IMR-90 (cell line): ENCODE measurements around the gene MRPS7. TPM values are rescaled to one million over a fixed set of nuclear protein-coding genes. Genes with fewer than 3 reads are reported as not detected.

Source experiments
- ATAC-seq: fragments of 200-7000 bp; cut with Tn5 transposase; 2 replicates; pipeline ENCODE4 v1.9.1; 2020; ENCODE audit warnings: low read depth, mild to moderate bottlenecking, moderate library complexity
- BruUV-seq: library from RNA; stranded (reverse); fragments of 400-500 nt; replicated peaks from 2 replicates; lab custom pipeline; 2021; lab: Mats Ljungman, UMichigan
- CTCF ChIA-PET: fragments of 300-600 bp; formaldehyde crosslinking; extraction: SDS; loops from one replicate; lab custom pipeline; 2021; ENCODE audit warnings: antibody characterized with exemption; lab: Yijun Ruan, JAX
- POLR2A ChIA-PET: fragments of 300-600 bp; sonication (Branson Sonifier 250); formaldehyde crosslinking; loops from one replicate; lab custom pipeline; 2022; ENCODE audit warnings: antibody characterized with exemption; ENCODE audit not compliant: unreplicated experiment; lab: Charles Lee
- DNase-seq: peaks from one replicate; pipeline ENCODE4 v3.0.0; 2013
- H2AFZ ChIP-seq: replicated peaks from 2 replicates; pipeline ENCODE3; 2013; ENCODE audit warnings: low read length, mild to moderate bottlenecking; ENCODE audit not compliant: poor library complexity
- H2AK5ac ChIP-seq: 2 replicates; pipeline ENCODE4 v1.6.1; 2013; ENCODE audit warnings: low read depth, low read length, inconsistent platforms
- H2AK9ac ChIP-seq: replicated peaks from 2 replicates; pipeline ENCODE3; 2013; ENCODE audit warnings: mild to moderate bottlenecking, low read depth, low read length, moderate library complexity; ENCODE audit not compliant: poor library complexity
- H2BK120ac ChIP-seq: 2 replicates; pipeline ENCODE4 v1.6.1; 2013; ENCODE audit warnings: low read depth, low read length, inconsistent platforms
- H2BK15ac ChIP-seq: 3 replicates; pipeline ENCODE4 v1.6.1; 2013; ENCODE audit warnings: low read depth, low read length, inconsistent platforms
- H2BK20ac ChIP-seq: 2 replicates; pipeline ENCODE4 v1.6.1; 2013; ENCODE audit warnings: low read depth, mild to moderate bottlenecking, inconsistent platforms, low read length, moderate library complexity
- H2BK5ac ChIP-seq: 2 replicates; pipeline ENCODE4 v1.6.1; 2013; ENCODE audit warnings: mild to moderate bottlenecking, low read depth, low read length, inconsistent platforms; ENCODE audit not compliant: poor library complexity, severe bottlenecking
- H3K14ac ChIP-seq: replicated peaks from 2 replicates; pipeline ENCODE4 v1.6.1; 2013; ENCODE audit warnings: low read depth, low read length, inconsistent platforms
- H3K18ac ChIP-seq: 2 replicates; pipeline ENCODE4 v1.6.1; 2013; ENCODE audit warnings: low read depth, low read length, control low read depth
- H3K23ac ChIP-seq: 2 replicates; pipeline ENCODE4 v1.6.1; 2013; ENCODE audit warnings: low read depth, low read length, inconsistent platforms
- H3K27ac ChIP-seq: 2 replicates; pipeline ENCODE4 v1.5.1; 2013; ENCODE audit warnings: mild to moderate bottlenecking, control low read depth, low read length; ENCODE audit not compliant: insufficient read depth
- H3K27me3 ChIP-seq: 2 replicates; pipeline ENCODE4 v1.6.1; 2013; ENCODE audit warnings: low read length; ENCODE audit not compliant: control insufficient read depth, insufficient read depth
- H3K36me3 ChIP-seq: 2 replicates; pipeline ENCODE4 v1.6.1; 2013; ENCODE audit warnings: low read length, mixed read lengths; ENCODE audit not compliant: control insufficient read depth, insufficient read depth
- H3K4ac ChIP-seq: 2 replicates; pipeline ENCODE4 v1.6.1; 2013; ENCODE audit warnings: low read depth, low read length, inconsistent platforms
- H3K4me1 ChIP-seq: 2 replicates; pipeline ENCODE4 v1.6.1; 2013; ENCODE audit warnings: low read length, mixed read lengths; ENCODE audit not compliant: control insufficient read depth, insufficient read depth
- H3K4me2 ChIP-seq: 2 replicates; pipeline ENCODE4 v1.6.1; 2013; ENCODE audit warnings: low read depth, mild to moderate bottlenecking, control low read depth, low read length, moderate library complexity
- H3K4me3 ChIP-seq: 2 replicates; pipeline ENCODE4 v1.5.1; 2013; ENCODE audit warnings: low read depth, mild to moderate bottlenecking, control low read depth, low read length, moderate library complexity; ENCODE audit not compliant: insufficient read depth
- H3K56ac ChIP-seq: 2 replicates; pipeline ENCODE4 v1.6.1; 2013; ENCODE audit warnings: low read length, inconsistent platforms; ENCODE audit not compliant: insufficient read depth; ENCODE audit errors: extremely low read depth
- H3K79me1 ChIP-seq, 2 experiments: 2 replicates each; pipeline ENCODE4 v1.6.1; 2013; ENCODE audit warnings: low read length in 2 of 2, inconsistent platforms in 1 of 2, low read depth in 1 of 2
- H3K9ac ChIP-seq: 2 replicates; pipeline ENCODE4 v1.6.1; 2013; ENCODE audit warnings: low read depth, low read length, control low read depth
- H3K9me1 ChIP-seq: 2 replicates; pipeline ENCODE4 v1.6.1; 2013; ENCODE audit warnings: low read length, inconsistent platforms; ENCODE audit not compliant: insufficient read depth
- H3K9me3 ChIP-seq: 2 replicates; pipeline ENCODE4 v1.6.1; 2013; ENCODE audit warnings: low read length; ENCODE audit not compliant: control insufficient read depth, insufficient read depth
- H4K20me1 ChIP-seq: 2 replicates; pipeline ENCODE4 v1.6.1; 2013; ENCODE audit warnings: low read length, inconsistent platforms; ENCODE audit not compliant: insufficient read depth
- H4K5ac ChIP-seq: 2 replicates; pipeline ENCODE4 v1.6.1; 2013; ENCODE audit warnings: mild to moderate bottlenecking, low read depth, low read length, control low read depth
- H4K8ac ChIP-seq, 2 experiments: 2 replicates each; pipeline ENCODE4 v1.6.1; 2013; ENCODE audit warnings: low read depth in 2 of 2, low read length in 2 of 2, control low read depth in 1 of 2, inconsistent platforms in 1 of 2
- H4K91ac ChIP-seq: 2 replicates; pipeline ENCODE4 v1.6.1; 2013; ENCODE audit warnings: low read depth, low read length, inconsistent platforms; ENCODE audit not compliant: insufficient read depth
- BHLHE40 ChIP-seq: fragments of 150-350 bp; IDR thresholded peaks from 2 replicates; pipeline ENCODE4 v1.6.1; 2016; ENCODE audit warnings: mild to moderate bottlenecking, low read depth, low read length
- MXI1 ChIP-seq: IDR thresholded peaks from 2 replicates; pipeline ENCODE4 v1.6.1; 2012; ENCODE audit warnings: low read depth, mild to moderate bottlenecking, low read length, moderate library complexity, borderline replicate concordance
- NFE2L2 ChIP-seq: fragments of 150-350 bp; IDR thresholded peaks from 2 replicates; pipeline ENCODE4 v1.6.1; 2016; ENCODE audit warnings: low read depth, mild to moderate bottlenecking, low read length
- POLR2A ChIP-seq: IDR thresholded peaks from 2 replicates; pipeline ENCODE4 v1.6.1; 2012; ENCODE audit warnings: mild to moderate bottlenecking, low read depth, low read length
- RCOR1 ChIP-seq: IDR thresholded peaks from 2 replicates; pipeline ENCODE4 v1.6.1; 2012; ENCODE audit warnings: mild to moderate bottlenecking, low read length, improper control_type of control experiment; ENCODE audit not compliant: insufficient replicate concordance
- RFX5 ChIP-seq: IDR thresholded peaks from 2 replicates; pipeline ENCODE4 v1.8.0; 2012; ENCODE audit warnings: low read depth, mild to moderate bottlenecking, low read length, moderate library complexity
- WGBS, 2 experiments: methylation state at CpG; one replicate each; pipeline versions ENCODE4 v1.1.5 to v1.1.7; 2013; ENCODE audit warnings: missing lambda C conversion rate in 2 of 2; ENCODE audit not compliant: insufficient read length in 1 of 2; ENCODE audit errors: extremely low coverage in 2 of 2; 5-methylcytosine and 5-hydroxymethylcytosine counted together
- dilution Hi-C: fragments of 300-500 bp; cut with HindIII; formaldehyde crosslinking; loops from one replicate; pipeline ENCODE4 v1.14.3; 2018; ENCODE audit warnings: low sequenced_read_pairs; ENCODE audit not compliant: unreplicated experiment
- in situ Hi-C: fragments of 300-500 bp; cut with MboI; formaldehyde crosslinking; loops from 3 replicates; pipeline ENCODE4 v1.14.3; 2019; ENCODE audit warnings: low sequenced_read_pairs, inconsistent platforms, mixed read lengths
- intact Hi-C: fragments of 100-400 bp; cut with micrococcal nuclease; formaldehyde crosslinking; loops from 2 replicates; pipeline ENCODE4 v1.10.0; 2022
- polyA plus RNA-seq, 3 experiments: library from polyadenylated mRNA; depleted of rRNA; stranded (reverse); fragments of >200 nt; gene quantifications; 2 replicates each; pipeline ENCODE4 v1.2.3, GENCODE V29; 2012; ENCODE audit warnings: low replicate concordance in 1 of 3
- total RNA-seq: library from RNA; depleted of rRNA; stranded (reverse); fragments of >200 nt; gene quantifications from 2 replicates; pipeline ENCODE4 v1.2.3, GENCODE V29; 2012
- TF ChIP-seq, protein P1 (sequence below): conservative IDR thresholded peaks from 2 replicates; pipeline ENCODE4 v1.5.1; 2012; ENCODE audit warnings: mild to moderate bottlenecking, low read depth, low read length, improper control_type of control experiment
- TF ChIP-seq, protein P2 (sequence below): fragments of 150-350 bp; IDR thresholded peaks from 2 replicates; pipeline ENCODE4 v1.6.1; 2016; ENCODE audit warnings: low read depth, mild to moderate bottlenecking, low read length, moderate library complexity, borderline replicate concordance
- TF ChIP-seq, protein P3 (sequence below): fragments of 150-350 bp; IDR thresholded peaks from 2 replicates; pipeline ENCODE4 v1.6.1; 2017; ENCODE audit warnings: mild to moderate bottlenecking, antibody characterized with exemption, low read length, low read depth

MRPS7 gene
- total and polyA plus RNA-seq, 2 of the 4 experiments (the other 2 are of a cell fraction) = 55.9 to 60.5 TPM

DNA sequence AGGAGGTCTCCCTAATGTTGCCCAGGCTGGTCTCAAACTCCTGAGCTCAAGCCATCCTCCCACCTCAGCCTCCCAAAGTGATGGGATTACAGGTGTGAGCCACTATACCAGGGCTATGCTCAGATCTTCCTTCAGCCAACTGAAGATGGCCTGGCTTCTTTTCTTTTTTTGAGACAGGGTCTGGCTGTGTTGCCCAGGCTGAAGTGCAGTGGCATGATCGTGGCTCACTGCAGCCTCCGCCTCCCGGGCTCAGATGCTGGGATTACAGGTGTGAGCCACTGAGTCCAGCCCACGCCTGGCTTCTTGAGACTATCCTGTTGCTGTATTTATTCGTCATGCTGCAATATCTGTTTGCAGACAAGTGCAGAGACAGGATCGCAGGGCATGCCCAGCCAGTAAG, 23.4 kb downstream of the MRPS7 start:
- no peak overlapping the region for H3K9ac ChIP-seq
- no peak overlapping the region for H3K27ac ChIP-seq
- H2AK5ac ChIP-seq = no peak overlapping the region
- H3K9me1 ChIP-seq = peaks cover 4% of the 10 kb centered on the region; the same call in 1 of the 2 replicates
- H2BK15ac ChIP-seq = no peak overlapping the region
- H4K5ac ChIP-seq = no peak overlapping the region
- ATAC-seq = no peak
- H2BK5ac ChIP-seq = no peak overlapping the region
- H2AFZ ChIP-seq = no peak overlapping the region
- dilution Hi-C loops = no loop called here
- TF ChIP-seq, protein P1, sequence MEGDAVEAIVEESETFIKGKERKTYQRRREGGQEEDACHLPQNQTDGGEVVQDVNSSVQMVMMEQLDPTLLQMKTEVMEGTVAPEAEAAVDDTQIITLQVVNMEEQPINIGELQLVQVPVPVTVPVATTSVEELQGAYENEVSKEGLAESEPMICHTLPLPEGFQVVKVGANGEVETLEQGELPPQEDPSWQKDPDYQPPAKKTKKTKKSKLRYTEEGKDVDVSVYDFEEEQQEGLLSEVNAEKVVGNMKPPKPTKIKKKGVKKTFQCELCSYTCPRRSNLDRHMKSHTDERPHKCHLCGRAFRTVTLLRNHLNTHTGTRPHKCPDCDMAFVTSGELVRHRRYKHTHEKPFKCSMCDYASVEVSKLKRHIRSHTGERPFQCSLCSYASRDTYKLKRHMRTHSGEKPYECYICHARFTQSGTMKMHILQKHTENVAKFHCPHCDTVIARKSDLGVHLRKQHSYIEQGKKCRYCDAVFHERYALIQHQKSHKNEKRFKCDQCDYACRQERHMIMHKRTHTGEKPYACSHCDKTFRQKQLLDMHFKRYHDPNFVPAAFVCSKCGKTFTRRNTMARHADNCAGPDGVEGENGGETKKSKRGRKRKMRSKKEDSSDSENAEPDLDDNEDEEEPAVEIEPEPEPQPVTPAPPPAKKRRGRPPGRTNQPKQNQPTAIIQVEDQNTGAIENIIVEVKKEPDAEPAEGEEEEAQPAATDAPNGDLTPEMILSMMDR = no peak
- TF ChIP-seq, protein P2, sequence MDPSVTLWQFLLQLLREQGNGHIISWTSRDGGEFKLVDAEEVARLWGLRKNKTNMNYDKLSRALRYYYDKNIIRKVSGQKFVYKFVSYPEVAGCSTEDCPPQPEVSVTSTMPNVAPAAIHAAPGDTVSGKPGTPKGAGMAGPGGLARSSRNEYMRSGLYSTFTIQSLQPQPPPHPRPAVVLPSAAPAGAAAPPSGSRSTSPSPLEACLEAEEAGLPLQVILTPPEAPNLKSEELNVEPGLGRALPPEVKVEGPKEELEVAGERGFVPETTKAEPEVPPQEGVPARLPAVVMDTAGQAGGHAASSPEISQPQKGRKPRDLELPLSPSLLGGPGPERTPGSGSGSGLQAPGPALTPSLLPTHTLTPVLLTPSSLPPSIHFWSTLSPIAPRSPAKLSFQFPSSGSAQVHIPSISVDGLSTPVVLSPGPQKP = no peak
- TF ChIP-seq POLR2A (no peak), BHLHE40 (no peak), NFE2L2 (no peak), MXI1 (no peak), RFX5 (no peak), RCOR1 (no peak)
- TF ChIP-seq, protein P3, sequence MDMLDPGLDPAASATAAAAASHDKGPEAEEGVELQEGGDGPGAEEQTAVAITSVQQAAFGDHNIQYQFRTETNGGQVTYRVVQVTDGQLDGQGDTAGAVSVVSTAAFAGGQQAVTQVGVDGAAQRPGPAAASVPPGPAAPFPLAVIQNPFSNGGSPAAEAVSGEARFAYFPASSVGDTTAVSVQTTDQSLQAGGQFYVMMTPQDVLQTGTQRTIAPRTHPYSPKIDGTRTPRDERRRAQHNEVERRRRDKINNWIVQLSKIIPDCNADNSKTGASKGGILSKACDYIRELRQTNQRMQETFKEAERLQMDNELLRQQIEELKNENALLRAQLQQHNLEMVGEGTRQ = no peak
- H3K56ac ChIP-seq = no peak overlapping the region
- intact Hi-C loops = no loop called here
- no peak overlapping the region for H3K4me3 ChIP-seq
- 94% methylated on average over 5 of the region's 6 CpGs; no CpG with 5 or more reads in 1 of the 2 experiments for WGBS, 2 experiments
- ChIA-PET CTCF (no interaction called here), POLR2A (no interaction called here)
- no peak overlapping the region for H2AK9ac ChIP-seq
- H3K4me1 ChIP-seq = no peaks in the 10 kb centered on the region
- H2BK20ac ChIP-seq = no peak overlapping the region
- no peak overlapping the region for H3K14ac ChIP-seq
- peaks cover 0 to 13% of the 10 kb centered on the region in 2 experiments; a peak in 1 of 4 replicates for H3K79me1 ChIP-seq
- no peak overlapping the region for H2BK120ac ChIP-seq
- H3K9me3 ChIP-seq = no peaks in the 10 kb centered on the region
- no peak overlapping the region for H3K23ac ChIP-seq
- H3K36me3 ChIP-seq = peaks cover 3% of the 10 kb centered on the region; the same call in 1 of the 2 replicates
- BruUV-seq = no TSS peak
- no peak overlapping the region for H3K4me2 ChIP-seq
- no peaks in the 10 kb centered on the region for H3K27me3 ChIP-seq
- no peak overlapping the region for H3K4ac ChIP-seq
- no peak overlapping the region for H4K91ac ChIP-seq
- in situ Hi-C loops = no loop called here
- H3K18ac ChIP-seq = no peak overlapping the region
- DNase-seq = no peak
- H4K8ac ChIP-seq = no peak overlapping the region
- no peaks in the 10 kb centered on the region for H4K20me1 ChIP-seq
